WTC11 (cell line): ENCODE measurements around the gene ZBTB18. TPM values are rescaled to one million over a fixed set of nuclear protein-coding genes. Genes with fewer than 3 reads are reported as not detected.

Experiments
- ATAC-seq: fragments of 200-7000 bp; cut with Tn5 transposase; 2 replicates; pipeline ENCODE4 v1.10.0; 2021; ENCODE audit warnings: mild to moderate bottlenecking, moderate library complexity
- CTCF ChIA-PET: fragments of 300-600 bp; sonication (Branson Sonifier 250); formaldehyde crosslinking; loops from one replicate; lab custom pipeline; 2021; ENCODE audit warnings: antibody characterized with exemption; lab: Charles Lee
- POLR2A ChIA-PET: fragments of 350-600 bp; sonication (Branson Sonifier 250); formaldehyde crosslinking; loops from one replicate; lab custom pipeline; 2021; ENCODE audit warnings: antibody characterized with exemption; lab: Charles Lee
- DNase-seq: peaks from one replicate; pipeline ENCODE4 v3.0.0; 2021; ENCODE audit warnings: low spot score
- H3K27ac Mint-ChIP-seq: 2 replicates; pipeline ENCODE4 v1.8.0; 2021; ENCODE audit warnings: mixed read lengths
- H3K27me3 Mint-ChIP-seq: 2 replicates; pipeline ENCODE4 v1.8.0; 2021; ENCODE audit warnings: low read depth, mild to moderate bottlenecking, moderate library complexity, mixed read lengths
- H3K36me3 Mint-ChIP-seq: 2 replicates; pipeline ENCODE4 v1.8.0; 2021; ENCODE audit warnings: mixed read lengths
- H3K4me1 Mint-ChIP-seq: 2 replicates; pipeline ENCODE4 v1.8.0; 2022; ENCODE audit warnings: mixed read lengths
- H3K4me3 Mint-ChIP-seq: 2 replicates; pipeline ENCODE4 v1.8.0; 2021; ENCODE audit warnings: mild to moderate bottlenecking, moderate library complexity, mixed read lengths
- H3K9me3 Mint-ChIP-seq: 2 replicates; pipeline ENCODE4 v1.8.0; 2021; ENCODE audit warnings: mixed read lengths
- AFF4 ChIP-seq: sonication (generic); formaldehyde crosslinking; IDR thresholded peaks from 2 replicates; pipeline ENCODE4 v1.8.1; 2023; ENCODE audit warnings: mild to moderate bottlenecking, missing genetic modification reagents, borderline replicate concordance
- CREB1 ChIP-seq: sonication (generic); formaldehyde crosslinking; IDR thresholded peaks from 2 replicates; pipeline ENCODE4 v1.8.0; 2023; ENCODE audit warnings: mild to moderate bottlenecking, missing genetic modification reagents
- GABPB1 ChIP-seq: sonication (generic); formaldehyde crosslinking; IDR thresholded peaks from 2 replicates; pipeline ENCODE4 v1.8.1; 2023; ENCODE audit warnings: mild to moderate bottlenecking, missing genetic modification reagents
- HMGXB4 ChIP-seq: sonication (generic); formaldehyde crosslinking; IDR thresholded peaks from 2 replicates; pipeline ENCODE4 v1.8.1; 2023; ENCODE audit warnings: mild to moderate bottlenecking, moderate library complexity, missing genetic modification reagents
- KAT7 ChIP-seq: sonication (generic); formaldehyde crosslinking; IDR thresholded peaks from 2 replicates; pipeline ENCODE4 v1.8.1; 2023; ENCODE audit warnings: missing genetic modification reagents, mild to moderate bottlenecking, borderline replicate concordance
- MAX ChIP-seq: sonication (generic); formaldehyde crosslinking; IDR thresholded peaks from 2 replicates; pipeline ENCODE4 v1.8.0; 2022; ENCODE audit warnings: mild to moderate bottlenecking, missing genetic modification reagents
- MXD4 ChIP-seq: fragments of 250-450 bp; sonication (Bioruptor Pico); IDR thresholded peaks from 2 replicates; pipeline ENCODE4 v1.8.0; 2021; ENCODE audit warnings: mild to moderate bottlenecking, moderate library complexity, borderline replicate concordance
- MYBL2 ChIP-seq: sonication (generic); formaldehyde crosslinking; IDR thresholded peaks from 2 replicates; pipeline ENCODE4 v1.8.1; 2023; ENCODE audit warnings: mild to moderate bottlenecking, moderate library complexity, missing genetic modification reagents
- NFE2L1 ChIP-seq: sonication (generic); formaldehyde crosslinking; IDR thresholded peaks from 2 replicates; pipeline ENCODE4 v1.8.1; 2023; ENCODE audit warnings: missing genetic modification reagents
- NFYB ChIP-seq: sonication (generic); formaldehyde crosslinking; conservative IDR thresholded peaks from 2 replicates; pipeline ENCODE4 v1.8.0; 2022; ENCODE audit warnings: low read depth, missing genetic modification reagents
- OVOL2 ChIP-seq: fragments of 250-450 bp; sonication (Bioruptor Pico); IDR thresholded peaks from 2 replicates; pipeline ENCODE4 v1.9.0; 2021; ENCODE audit warnings: mild to moderate bottlenecking, borderline replicate concordance
- PRRX2 ChIP-seq: fragments of 250-450 bp; sonication (Bioruptor Pico); IDR thresholded peaks from 2 replicates; pipeline ENCODE4 v1.8.0; 2021; ENCODE audit warnings: mild to moderate bottlenecking
- RORB ChIP-seq: fragments of 250-450 bp; sonication (Bioruptor Pico); IDR thresholded peaks from 2 replicates; pipeline ENCODE4 v1.9.0; 2021; ENCODE audit warnings: mild to moderate bottlenecking
- SOX15 ChIP-seq: fragments of 250-450 bp; sonication (Bioruptor Pico); IDR thresholded peaks from 2 replicates; pipeline ENCODE4 v1.9.0; 2021; ENCODE audit warnings: mild to moderate bottlenecking
- ZNF219 ChIP-seq: sonication (generic); formaldehyde crosslinking; IDR thresholded peaks from 2 replicates; pipeline ENCODE4 v1.8.0; 2023; ENCODE audit warnings: missing genetic modification reagents, mild to moderate bottlenecking, borderline replicate concordance
- ZNF281 ChIP-seq: sonication (generic); formaldehyde crosslinking; IDR thresholded peaks from 2 replicates; pipeline ENCODE4 v1.8.0; 2023; ENCODE audit warnings: mild to moderate bottlenecking, missing genetic modification reagents
- ZNF317 ChIP-seq: sonication (generic); formaldehyde crosslinking; IDR thresholded peaks from 2 replicates; pipeline ENCODE4 v1.8.1; 2023; ENCODE audit warnings: low read depth, mild to moderate bottlenecking, moderate library complexity, missing genetic modification reagents, borderline replicate concordance
- ZNF396 ChIP-seq: fragments of 250-450 bp; sonication (Bioruptor Pico); IDR thresholded peaks from 2 replicates; pipeline ENCODE4 v1.8.0; 2021; ENCODE audit warnings: mild to moderate bottlenecking, moderate library complexity, borderline replicate concordance
- ZNF671 ChIP-seq: fragments of 250-450 bp; sonication (Bioruptor Pico); IDR thresholded peaks from 2 replicates; pipeline ENCODE4 v1.8.0; 2021; ENCODE audit warnings: mild to moderate bottlenecking
- total RNA-seq: library from RNA; stranded (reverse); gene quantifications from 3 replicates; pipeline ENCODE4 v1.2.3, GENCODE V29; 2021
- TF ChIP-seq, protein P1 (sequence below): sonication (generic); formaldehyde crosslinking; IDR thresholded peaks from 2 replicates; pipeline ENCODE4 v1.8.0; 2023; ENCODE audit warnings: missing genetic modification reagents
- TF ChIP-seq, protein P2 (sequence below): sonication (generic); formaldehyde crosslinking; IDR thresholded peaks from 2 replicates; pipeline ENCODE4 v1.8.0; 2023; ENCODE audit warnings: missing genetic modification reagents, mild to moderate bottlenecking, borderline replicate concordance

ZBTB18 gene
- total RNA-seq, 1 experiment from 2014 or later: 16.0 TPM

- TF ChIP-seq ZNF281 (CRISPR knock-in tag) (no peak), RORB (no peak)
Measured at GRCh38 chr1:244002721-244003120, 48.4 kb upstream of the ZBTB18 start (continued).

DNA sequence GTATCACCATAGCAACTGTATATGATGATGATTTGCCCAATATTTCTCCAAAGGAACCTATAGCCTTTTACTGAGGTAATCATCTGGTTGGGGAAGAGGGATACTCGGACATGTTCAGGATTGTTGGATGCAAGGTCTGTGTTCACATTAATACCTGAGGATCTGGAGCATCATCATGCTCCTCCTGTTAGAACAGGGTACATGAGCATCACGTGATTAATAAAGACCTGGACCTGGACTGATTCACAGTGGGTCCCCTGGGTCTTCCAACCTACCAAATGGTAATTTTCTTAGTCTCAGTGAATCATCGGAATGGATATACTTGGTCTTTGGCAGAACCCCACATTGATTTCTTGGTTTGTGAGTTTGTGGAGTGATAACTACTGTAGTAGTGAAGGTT, 45.6 kb upstream of the ZBTB18 start:
- Mint-ChIP-seq H3K27ac (no peak overlapping the region), H3K9me3 (no peaks in the 10 kb centered on the region), H3K27me3 (no peaks in the 10 kb centered on the region; the same call in 1 of the 2 replicates), H3K36me3 (no peaks in the 10 kb centered on the region), H3K4me1 (peaks cover 4% of the 10 kb centered on the region), H3K4me3 (no peak overlapping the region)
- no peak for TF ChIP-seq OVOL2 (CRISPR knock-in tag)
- TF ChIP-seq ZNF317 (CRISPR knock-in tag): no peak
- TF ChIP-seq NFYB (CRISPR knock-in tag): no peak
- TF ChIP-seq SOX15: no peak
- TF ChIP-seq MXD4 (CRISPR knock-in tag): no peak
- TF ChIP-seq RORB: no peak
- TF ChIP-seq AFF4: no peak
- TF ChIP-seq, protein P1, sequence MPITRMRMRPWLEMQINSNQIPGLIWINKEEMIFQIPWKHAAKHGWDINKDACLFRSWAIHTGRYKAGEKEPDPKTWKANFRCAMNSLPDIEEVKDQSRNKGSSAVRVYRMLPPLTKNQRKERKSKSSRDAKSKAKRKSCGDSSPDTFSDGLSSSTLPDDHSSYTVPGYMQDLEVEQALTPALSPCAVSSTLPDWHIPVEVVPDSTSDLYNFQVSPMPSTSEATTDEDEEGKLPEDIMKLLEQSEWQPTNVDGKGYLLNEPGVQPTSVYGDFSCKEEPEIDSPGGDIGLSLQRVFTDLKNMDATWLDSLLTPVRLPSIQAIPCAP: no peak
- no peak for TF ChIP-seq NFE2L1 (CRISPR knock-in tag)
- TF ChIP-seq ZNF396 (CRISPR knock-in tag): no peak
- TF ChIP-seq KAT7 (CRISPR knock-in tag): no peak
- no peak for TF ChIP-seq ZNF671 (CRISPR knock-in tag)
- TF ChIP-seq GABPB1 (CRISPR knock-in tag): no peak
- no peak for TF ChIP-seq ZNF219 (CRISPR knock-in tag)
- TF ChIP-seq CREB1 (CRISPR knock-in tag): no peak
- ChIA-PET POLR2A (no interaction called here), CTCF (no interaction called here)
- DNase-seq (no peak), ATAC-seq (no peak)

DNA sequence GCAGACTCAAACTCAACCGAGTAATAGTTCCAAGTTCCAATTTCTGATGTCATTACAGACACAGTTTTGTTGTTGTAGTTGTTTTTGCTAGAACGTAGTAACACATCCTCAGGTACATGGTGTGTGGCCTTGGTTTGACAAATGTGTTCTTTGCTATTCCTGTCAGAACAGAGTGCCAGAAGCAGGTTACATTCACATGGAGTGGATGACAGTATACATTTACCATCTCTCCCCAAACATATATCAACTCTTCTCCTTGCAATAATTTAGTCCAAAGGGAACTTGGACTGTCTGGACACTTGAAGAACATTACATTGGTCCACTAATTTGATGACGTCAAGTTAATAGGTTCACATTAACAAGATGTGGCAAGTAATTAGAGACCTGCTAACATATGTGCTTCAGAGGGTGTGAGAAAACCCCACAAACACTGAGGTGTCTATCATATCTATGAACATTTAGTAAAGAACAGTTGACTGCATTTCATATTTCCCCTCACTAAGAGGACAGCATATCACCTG, 44.6 kb upstream of the ZBTB18 start:
- DNase-seq: no peak
- no peak overlapping the region for H3K4me3 Mint-ChIP-seq
- H3K9me3 Mint-ChIP-seq: no peaks in the 10 kb centered on the region
- H3K36me3 Mint-ChIP-seq: no peaks in the 10 kb centered on the region
- no peak for ATAC-seq
- H3K27ac Mint-ChIP-seq: no peak overlapping the region
- H3K27me3 Mint-ChIP-seq: no peaks in the 10 kb centered on the region; the same call in 1 of the 2 replicates
- CTCF ChIA-PET: no interaction called here
- H3K4me1 Mint-ChIP-seq: peaks cover 13% of the 10 kb centered on the region
- POLR2A ChIA-PET: no interaction called here
- TF ChIP-seq, protein P2, sequence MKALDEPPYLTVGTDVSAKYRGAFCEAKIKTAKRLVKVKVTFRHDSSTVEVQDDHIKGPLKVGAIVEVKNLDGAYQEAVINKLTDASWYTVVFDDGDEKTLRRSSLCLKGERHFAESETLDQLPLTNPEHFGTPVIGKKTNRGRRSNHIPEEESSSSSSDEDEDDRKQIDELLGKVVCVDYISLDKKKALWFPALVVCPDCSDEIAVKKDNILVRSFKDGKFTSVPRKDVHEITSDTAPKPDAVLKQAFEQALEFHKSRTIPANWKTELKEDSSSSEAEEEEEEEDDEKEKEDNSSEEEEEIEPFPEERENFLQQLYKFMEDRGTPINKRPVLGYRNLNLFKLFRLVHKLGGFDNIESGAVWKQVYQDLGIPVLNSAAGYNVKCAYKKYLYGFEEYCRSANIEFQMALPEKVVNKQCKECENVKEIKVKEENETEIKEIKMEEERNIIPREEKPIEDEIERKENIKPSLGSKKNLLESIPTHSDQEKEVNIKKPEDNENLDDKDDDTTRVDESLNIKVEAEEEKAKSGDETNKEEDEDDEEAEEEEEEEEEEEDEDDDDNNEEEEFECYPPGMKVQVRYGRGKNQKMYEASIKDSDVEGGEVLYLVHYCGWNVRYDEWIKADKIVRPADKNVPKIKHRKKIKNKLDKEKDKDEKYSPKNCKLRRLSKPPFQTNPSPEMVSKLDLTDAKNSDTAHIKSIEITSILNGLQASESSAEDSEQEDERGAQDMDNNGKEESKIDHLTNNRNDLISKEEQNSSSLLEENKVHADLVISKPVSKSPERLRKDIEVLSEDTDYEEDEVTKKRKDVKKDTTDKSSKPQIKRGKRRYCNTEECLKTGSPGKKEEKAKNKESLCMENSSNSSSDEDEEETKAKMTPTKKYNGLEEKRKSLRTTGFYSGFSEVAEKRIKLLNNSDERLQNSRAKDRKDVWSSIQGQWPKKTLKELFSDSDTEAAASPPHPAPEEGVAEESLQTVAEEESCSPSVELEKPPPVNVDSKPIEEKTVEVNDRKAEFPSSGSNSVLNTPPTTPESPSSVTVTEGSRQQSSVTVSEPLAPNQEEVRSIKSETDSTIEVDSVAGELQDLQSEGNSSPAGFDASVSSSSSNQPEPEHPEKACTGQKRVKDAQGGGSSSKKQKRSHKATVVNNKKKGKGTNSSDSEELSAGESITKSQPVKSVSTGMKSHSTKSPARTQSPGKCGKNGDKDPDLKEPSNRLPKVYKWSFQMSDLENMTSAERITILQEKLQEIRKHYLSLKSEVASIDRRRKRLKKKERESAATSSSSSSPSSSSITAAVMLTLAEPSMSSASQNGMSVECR: no peak
- TF ChIP-seq HMGXB4 (CRISPR knock-in tag) (no peak), PRRX2 (no peak), MAX (no peak), MYBL2 (CRISPR knock-in tag) (no peak)
